WTC11 (cell line): ENCODE measurements around the gene DBX1. TPM values are rescaled to one million over a fixed set of nuclear protein-coding genes. Genes with fewer than 3 reads are reported as not detected.

Experiments
- ATAC-seq: fragments of 200-7000 bp; cut with Tn5 transposase; 2 replicates; pipeline ENCODE4 v1.10.0; 2021; ENCODE audit warnings: mild to moderate bottlenecking, moderate library complexity
- CTCF ChIA-PET: fragments of 300-600 bp; sonication (Branson Sonifier 250); formaldehyde crosslinking; loops from one replicate; lab custom pipeline; 2021; ENCODE audit warnings: antibody characterized with exemption; lab: Charles Lee
- POLR2A ChIA-PET: fragments of 350-600 bp; sonication (Branson Sonifier 250); formaldehyde crosslinking; loops from one replicate; lab custom pipeline; 2021; ENCODE audit warnings: antibody characterized with exemption; lab: Charles Lee
- DNase-seq: peaks from one replicate; pipeline ENCODE4 v3.0.0; 2021; ENCODE audit warnings: low spot score
- H3K27ac Mint-ChIP-seq: 2 replicates; pipeline ENCODE4 v1.8.0; 2021; ENCODE audit warnings: mixed read lengths
- H3K27me3 Mint-ChIP-seq: 2 replicates; pipeline ENCODE4 v1.8.0; 2021; ENCODE audit warnings: low read depth, mild to moderate bottlenecking, moderate library complexity, mixed read lengths
- H3K36me3 Mint-ChIP-seq: 2 replicates; pipeline ENCODE4 v1.8.0; 2021; ENCODE audit warnings: mixed read lengths
- H3K4me1 Mint-ChIP-seq: 2 replicates; pipeline ENCODE4 v1.8.0; 2022; ENCODE audit warnings: mixed read lengths
- H3K4me3 Mint-ChIP-seq: 2 replicates; pipeline ENCODE4 v1.8.0; 2021; ENCODE audit warnings: mild to moderate bottlenecking, moderate library complexity, mixed read lengths
- H3K9me3 Mint-ChIP-seq: 2 replicates; pipeline ENCODE4 v1.8.0; 2021; ENCODE audit warnings: mixed read lengths
- ARID4B ChIP-seq: sonication (generic); formaldehyde crosslinking; IDR thresholded peaks from 2 replicates; pipeline ENCODE4 v1.8.0; 2023; ENCODE audit warnings: missing genetic modification reagents, mild to moderate bottlenecking, borderline replicate concordance
- ELF4 ChIP-seq: sonication (generic); formaldehyde crosslinking; IDR thresholded peaks from 2 replicates; pipeline ENCODE4 v1.8.1; 2022; ENCODE audit warnings: low read depth, mild to moderate bottlenecking, moderate library complexity, missing genetic modification reagents
- ESRRA ChIP-seq: sonication (generic); formaldehyde crosslinking; IDR thresholded peaks from 2 replicates; pipeline ENCODE4 v1.8.1; 2022; ENCODE audit warnings: mild to moderate bottlenecking, missing genetic modification reagents, borderline replicate concordance
- FOXK1 ChIP-seq: sonication (generic); formaldehyde crosslinking; IDR thresholded peaks from 2 replicates; pipeline ENCODE4 v1.8.0; 2022; ENCODE audit warnings: mild to moderate bottlenecking, moderate library complexity, missing genetic modification reagents
- FOXP1 ChIP-seq: sonication (generic); formaldehyde crosslinking; IDR thresholded peaks from 2 replicates; pipeline ENCODE4 v1.8.0; 2022; ENCODE audit warnings: missing genetic modification reagents, mild to moderate bottlenecking, moderate library complexity, borderline replicate concordance
- GABPB1 ChIP-seq: sonication (generic); formaldehyde crosslinking; IDR thresholded peaks from 2 replicates; pipeline ENCODE4 v1.8.1; 2023; ENCODE audit warnings: mild to moderate bottlenecking, missing genetic modification reagents
- JUN ChIP-seq: sonication (generic); formaldehyde crosslinking; IDR thresholded peaks from 2 replicates; pipeline ENCODE4 v1.8.0; 2023; ENCODE audit warnings: mild to moderate bottlenecking, missing genetic modification reagents
- NFE2L1 ChIP-seq: sonication (generic); formaldehyde crosslinking; IDR thresholded peaks from 2 replicates; pipeline ENCODE4 v1.8.1; 2023; ENCODE audit warnings: missing genetic modification reagents
- NR3C1 ChIP-seq: sonication (generic); formaldehyde crosslinking; conservative IDR thresholded peaks from 2 replicates; pipeline ENCODE4 v1.8.1; 2023; ENCODE audit warnings: low read depth, mild to moderate bottlenecking, missing genetic modification reagents
- RELA ChIP-seq: sonication (generic); formaldehyde crosslinking; IDR thresholded peaks from 2 replicates; pipeline ENCODE4 v1.8.1; 2022; ENCODE audit warnings: missing genetic modification reagents, mild to moderate bottlenecking, borderline replicate concordance
- SMAD4 ChIP-seq: sonication (generic); formaldehyde crosslinking; IDR thresholded peaks from 2 replicates; pipeline ENCODE4 v1.8.0; 2022; ENCODE audit warnings: mild to moderate bottlenecking, missing genetic modification reagents
- TEAD1 ChIP-seq: sonication (generic); formaldehyde crosslinking; IDR thresholded peaks from 2 replicates; pipeline ENCODE4 v1.8.0; 2022; ENCODE audit warnings: mild to moderate bottlenecking, missing genetic modification reagents
- TEAD4 ChIP-seq: sonication (generic); formaldehyde crosslinking; IDR thresholded peaks from 2 replicates; pipeline ENCODE4 v1.8.0; 2022; ENCODE audit warnings: mild to moderate bottlenecking, missing genetic modification reagents
- USF1 ChIP-seq: sonication (generic); formaldehyde crosslinking; IDR thresholded peaks from 2 replicates; pipeline ENCODE4 v1.8.0; 2022; ENCODE audit warnings: mild to moderate bottlenecking, missing genetic modification reagents
- ZNF263 ChIP-seq: sonication (generic); formaldehyde crosslinking; IDR thresholded peaks from 2 replicates; pipeline ENCODE4 v1.8.1; 2022; ENCODE audit warnings: low read depth, mild to moderate bottlenecking, moderate library complexity, missing genetic modification reagents
- total RNA-seq: library from RNA; stranded (reverse); gene quantifications from 3 replicates; pipeline ENCODE4 v1.2.3, GENCODE V29; 2021
- TF ChIP-seq, protein P1 (sequence below): sonication (generic); formaldehyde crosslinking; IDR thresholded peaks from 2 replicates; pipeline ENCODE4 v1.8.0; 2022; ENCODE audit warnings: mild to moderate bottlenecking, missing genetic modification reagents
- TF ChIP-seq, protein P2 (sequence below): sonication (generic); formaldehyde crosslinking; IDR thresholded peaks from 2 replicates; pipeline ENCODE4 v1.8.1; 2023; ENCODE audit warnings: mild to moderate bottlenecking, missing genetic modification reagents, moderate library complexity
- TF ChIP-seq, protein P3 (sequence below): sonication (generic); formaldehyde crosslinking; IDR thresholded peaks from 2 replicates; pipeline ENCODE4 v1.8.1; 2023; ENCODE audit warnings: mild to moderate bottlenecking, missing genetic modification reagents, moderate library complexity
- TF ChIP-seq, protein P4 (sequence below): sonication (generic); formaldehyde crosslinking; IDR thresholded peaks from 2 replicates; pipeline ENCODE4 v1.8.1; 2022; ENCODE audit warnings: missing genetic modification reagents, borderline replicate concordance
- TF ChIP-seq, protein P5 (sequence below): sonication (generic); formaldehyde crosslinking; IDR thresholded peaks from 2 replicates; pipeline ENCODE4 v1.8.0; 2022; ENCODE audit warnings: missing genetic modification reagents
- TF ChIP-seq, protein P6 (sequence below): sonication (generic); formaldehyde crosslinking; IDR thresholded peaks from 2 replicates; pipeline ENCODE4 v1.8.0; 2022; ENCODE audit warnings: mild to moderate bottlenecking, missing genetic modification reagents

DBX1 gene
- total RNA-seq, 1 experiment from 2014 or later, result 0.24 TPM

- CTCF ChIA-PET, result interaction anchor here (1.0 to 1.4 kb wide), 2 partner anchors 26 to 134 kb away, joined by 3 to 6 read pairs; no protein-coding TSS in a partner anchor
- H3K27me3 Mint-ChIP-seq, result peaks cover 99% of the 10 kb centered on the region
- H3K27ac Mint-ChIP-seq, result no peak overlapping the region
- POLR2A ChIA-PET, result no interaction called here
- ATAC-seq (peak; percentile 24), DNase-seq (peak; percentile 81)
- no peaks in the 10 kb centered on the region for H3K9me3 Mint-ChIP-seq
- peaks cover 76% of the 10 kb centered on the region for H3K4me1 Mint-ChIP-seq
- H3K36me3 Mint-ChIP-seq, result no peaks in the 10 kb centered on the region
- peak overlapping the region; percentile 42 for H3K4me3 Mint-ChIP-seq
- peak; percentile 72 for TF ChIP-seq FOXP1 (CRISPR knock-in tag)
- 0 out of 2 replicates have a peak, but pooled peaks have one; percentile 67 for TF ChIP-seq JUN (CRISPR knock-in tag)
- TF ChIP-seq SMAD4, result 0 out of 2 replicates have a peak, but pooled peaks have one; percentile 51
- TF ChIP-seq, protein P1, sequence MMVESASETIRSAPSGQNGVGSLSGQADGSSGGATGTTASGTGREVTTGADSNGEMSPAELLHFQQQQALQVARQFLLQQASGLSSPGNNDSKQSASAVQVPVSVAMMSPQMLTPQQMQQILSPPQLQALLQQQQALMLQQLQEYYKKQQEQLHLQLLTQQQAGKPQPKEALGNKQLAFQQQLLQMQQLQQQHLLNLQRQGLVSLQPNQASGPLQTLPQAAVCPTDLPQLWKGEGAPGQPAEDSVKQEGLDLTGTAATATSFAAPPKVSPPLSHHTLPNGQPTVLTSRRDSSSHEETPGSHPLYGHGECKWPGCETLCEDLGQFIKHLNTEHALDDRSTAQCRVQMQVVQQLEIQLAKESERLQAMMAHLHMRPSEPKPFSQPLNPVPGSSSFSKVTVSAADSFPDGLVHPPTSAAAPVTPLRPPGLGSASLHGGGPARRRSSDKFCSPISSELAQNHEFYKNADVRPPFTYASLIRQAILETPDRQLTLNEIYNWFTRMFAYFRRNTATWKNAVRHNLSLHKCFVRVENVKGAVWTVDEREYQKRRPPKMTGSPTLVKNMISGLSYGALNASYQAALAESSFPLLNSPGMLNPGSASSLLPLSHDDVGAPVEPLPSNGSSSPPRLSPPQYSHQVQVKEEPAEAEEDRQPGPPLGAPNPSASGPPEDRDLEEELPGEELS (CRISPR knock-in tag), result 0 out of 2 replicates have a peak, but pooled peaks have one; percentile 23
- TF ChIP-seq, protein P2, sequence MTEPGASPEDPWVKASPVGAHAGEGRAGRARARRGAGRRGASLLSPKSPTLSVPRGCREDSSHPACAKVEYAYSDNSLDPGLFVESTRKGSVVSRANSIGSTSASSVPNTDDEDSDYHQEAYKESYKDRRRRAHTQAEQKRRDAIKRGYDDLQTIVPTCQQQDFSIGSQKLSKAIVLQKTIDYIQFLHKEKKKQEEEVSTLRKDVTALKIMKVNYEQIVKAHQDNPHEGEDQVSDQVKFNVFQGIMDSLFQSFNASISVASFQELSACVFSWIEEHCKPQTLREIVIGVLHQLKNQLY (CRISPR knock-in tag), result no peak
- TF ChIP-seq ZNF263 (CRISPR knock-in tag), result no peak
- no peak for TF ChIP-seq TEAD1 (CRISPR knock-in tag)
- TF ChIP-seq, protein P3, sequence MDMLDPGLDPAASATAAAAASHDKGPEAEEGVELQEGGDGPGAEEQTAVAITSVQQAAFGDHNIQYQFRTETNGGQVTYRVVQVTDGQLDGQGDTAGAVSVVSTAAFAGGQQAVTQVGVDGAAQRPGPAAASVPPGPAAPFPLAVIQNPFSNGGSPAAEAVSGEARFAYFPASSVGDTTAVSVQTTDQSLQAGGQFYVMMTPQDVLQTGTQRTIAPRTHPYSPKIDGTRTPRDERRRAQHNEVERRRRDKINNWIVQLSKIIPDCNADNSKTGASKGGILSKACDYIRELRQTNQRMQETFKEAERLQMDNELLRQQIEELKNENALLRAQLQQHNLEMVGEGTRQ, result peak; percentile 20; the same call in 1 of the 2 replicates
- 0 out of 2 replicates have a peak, but pooled peaks have one; percentile 47 for TF ChIP-seq TEAD4 (CRISPR knock-in tag)
- no peak for TF ChIP-seq ELF4 (CRISPR knock-in tag)
- TF ChIP-seq GABPB1 (CRISPR knock-in tag), result no peak
- TF ChIP-seq NFE2L1 (CRISPR knock-in tag), result 0 out of 2 replicates have a peak, but pooled peaks have one; percentile 38
- peak; percentile 80 for TF ChIP-seq ARID4B (CRISPR knock-in tag)
- TF ChIP-seq RELA (CRISPR knock-in tag), result no peak
- TF ChIP-seq, protein P4, sequence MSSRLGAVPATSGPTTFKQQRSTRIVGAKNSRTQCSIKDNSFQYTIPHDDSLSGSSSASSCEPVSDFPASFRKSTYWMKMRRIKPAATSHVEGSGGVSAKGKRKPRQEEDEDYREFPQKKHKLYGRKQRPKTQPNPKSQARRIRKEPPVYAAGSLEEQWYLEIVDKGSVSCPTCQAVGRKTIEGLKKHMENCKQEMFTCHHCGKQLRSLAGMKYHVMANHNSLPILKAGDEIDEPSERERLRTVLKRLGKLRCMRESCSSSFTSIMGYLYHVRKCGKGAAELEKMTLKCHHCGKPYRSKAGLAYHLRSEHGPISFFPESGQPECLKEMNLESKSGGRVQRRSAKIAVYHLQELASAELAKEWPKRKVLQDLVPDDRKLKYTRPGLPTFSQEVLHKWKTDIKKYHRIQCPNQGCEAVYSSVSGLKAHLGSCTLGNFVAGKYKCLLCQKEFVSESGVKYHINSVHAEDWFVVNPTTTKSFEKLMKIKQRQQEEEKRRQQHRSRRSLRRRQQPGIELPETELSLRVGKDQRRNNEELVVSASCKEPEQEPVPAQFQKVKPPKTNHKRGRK (CRISPR knock-in tag), result no peak
- TF ChIP-seq, protein P5, sequence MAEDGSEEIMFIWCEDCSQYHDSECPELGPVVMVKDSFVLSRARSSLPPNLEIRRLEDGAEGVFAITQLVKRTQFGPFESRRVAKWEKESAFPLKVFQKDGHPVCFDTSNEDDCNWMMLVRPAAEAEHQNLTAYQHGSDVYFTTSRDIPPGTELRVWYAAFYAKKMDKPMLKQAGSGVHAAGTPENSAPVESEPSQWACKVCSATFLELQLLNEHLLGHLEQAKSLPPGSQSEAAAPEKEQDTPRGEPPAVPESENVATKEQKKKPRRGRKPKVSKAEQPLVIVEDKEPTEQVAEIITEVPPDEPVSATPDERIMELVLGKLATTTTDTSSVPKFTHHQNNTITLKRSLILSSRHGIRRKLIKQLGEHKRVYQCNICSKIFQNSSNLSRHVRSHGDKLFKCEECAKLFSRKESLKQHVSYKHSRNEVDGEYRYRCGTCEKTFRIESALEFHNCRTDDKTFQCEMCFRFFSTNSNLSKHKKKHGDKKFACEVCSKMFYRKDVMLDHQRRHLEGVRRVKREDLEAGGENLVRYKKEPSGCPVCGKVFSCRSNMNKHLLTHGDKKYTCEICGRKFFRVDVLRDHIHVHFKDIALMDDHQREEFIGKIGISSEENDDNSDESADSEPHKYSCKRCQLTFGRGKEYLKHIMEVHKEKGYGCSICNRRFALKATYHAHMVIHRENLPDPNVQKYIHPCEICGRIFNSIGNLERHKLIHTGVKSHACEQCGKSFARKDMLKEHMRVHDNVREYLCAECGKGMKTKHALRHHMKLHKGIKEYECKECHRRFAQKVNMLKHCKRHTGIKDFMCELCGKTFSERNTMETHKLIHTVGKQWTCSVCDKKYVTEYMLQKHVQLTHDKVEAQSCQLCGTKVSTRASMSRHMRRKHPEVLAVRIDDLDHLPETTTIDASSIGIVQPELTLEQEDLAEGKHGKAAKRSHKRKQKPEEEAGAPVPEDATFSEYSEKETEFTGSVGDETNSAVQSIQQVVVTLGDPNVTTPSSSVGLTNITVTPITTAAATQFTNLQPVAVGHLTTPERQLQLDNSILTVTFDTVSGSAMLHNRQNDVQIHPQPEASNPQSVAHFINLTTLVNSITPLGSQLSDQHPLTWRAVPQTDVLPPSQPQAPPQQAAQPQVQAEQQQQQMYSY (CRISPR knock-in tag), result no peak
- TF ChIP-seq ESRRA, result peak; percentile 74; the same call in 1 of the 2 replicates
- TF ChIP-seq, protein P6, sequence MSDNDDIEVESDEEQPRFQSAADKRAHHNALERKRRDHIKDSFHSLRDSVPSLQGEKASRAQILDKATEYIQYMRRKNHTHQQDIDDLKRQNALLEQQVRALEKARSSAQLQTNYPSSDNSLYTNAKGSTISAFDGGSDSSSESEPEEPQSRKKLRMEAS (CRISPR knock-in tag), result 0 out of 2 replicates have a peak, but pooled peaks have one; percentile 24
- TF ChIP-seq USF1 (CRISPR knock-in tag), result peak; percentile 50; the same call in 1 of the 2 replicates
- 0 out of 2 replicates have a peak, but pooled peaks have one; percentile 33 for TF ChIP-seq NR3C1 (CRISPR knock-in tag)
- TF ChIP-seq FOXK1 (CRISPR knock-in tag), result peak; percentile 56; the same call in 1 of the 2 replicates
Observed at GRCh38 chr11:20158597-20159257, 1.5 kb downstream of the DBX1 start.
